Measurements from ENCODE around the gene CDH23. TPM values are rescaled to one million over a fixed set of nuclear protein-coding genes. Genes with fewer than 3 reads are reported as not detected.
"Not testable (repeated sequence)": the region's sequence is repeated elsewhere in the genome, so short reads cannot be mapped to it uniquely, and the experiment has no call there.

The CDH23 gene
- polyA plus RNA-seq, 2 donors: 1.6 to 3.2 TPM

GRCh38 chr10:71357792-71358265, 38.9 kb upstream of the CDH23 start:
- WGBS, 2 donors: 75 to 78% methylated on average over 7 of the region's 7 CpGs
- H3K9me3 ChIP-seq (ENCODE audit: control insufficient read depth in 2 of 2, insufficient read depth in 1 of 2, low read depth in 1 of 2, low read length in 1 of 2): no peaks in the 10 kb centered on the region
- H3K36me3 ChIP-seq (ENCODE audit: control insufficient read depth in 2 of 2, insufficient read depth in 2 of 2, low read length in 1 of 2): peaks cover 0 to 20% of the 10 kb centered on the region in 2 donors
- H3K4me1 ChIP-seq (ENCODE audit: control insufficient read depth in 2 of 2, insufficient read depth in 2 of 2, low read length in 1 of 2): no peaks in the 10 kb centered on the region
- no peak overlapping the region for H3K4me3 ChIP-seq (ENCODE audit: low read depth in 1 of 2, low read length in 2 of 2)
- no peaks in the 10 kb centered on the region for H3K27me3 ChIP-seq (ENCODE audit: control insufficient read depth in 1 of 2, insufficient read depth in 2 of 2, low read length in 2 of 2)
- no peak overlapping the region for H3K27ac ChIP-seq (ENCODE audit: low read depth in 2 of 2, low read length in 1 of 2)

GRCh38 chr10:71358277-71358676, 38.4 kb upstream of the CDH23 start:
- H3K27me3 ChIP-seq (ENCODE audit: control insufficient read depth in 1 of 2, insufficient read depth in 2 of 2, low read length in 2 of 2): no peaks in the 10 kb centered on the region
- H3K4me1 ChIP-seq (ENCODE audit: control insufficient read depth in 2 of 2, insufficient read depth in 2 of 2, low read length in 1 of 2): no peaks in the 10 kb centered on the region
- H3K9me3 ChIP-seq (ENCODE audit: control insufficient read depth in 2 of 2, insufficient read depth in 1 of 2, low read depth in 1 of 2, low read length in 1 of 2): no peaks in the 10 kb centered on the region
- H3K4me3 ChIP-seq (ENCODE audit: low read depth in 1 of 2, low read length in 2 of 2): no peak overlapping the region
- no peak overlapping the region for H3K27ac ChIP-seq (ENCODE audit: low read depth in 2 of 2, low read length in 1 of 2)
- WGBS, 2 donors: 83% methylated on average over 8 of the region's 8 CpGs
- H3K36me3 ChIP-seq (ENCODE audit: control insufficient read depth in 2 of 2, insufficient read depth in 2 of 2, low read length in 1 of 2): peaks cover 0 to 20% of the 10 kb centered on the region in 2 donors

- not testable (repeated sequence) for H3K27ac ChIP-seq (ENCODE audit: low read depth in 2 of 2, low read length in 1 of 2)
Measured at GRCh38 chr10:71358906-71359305, 37.8 kb upstream of the CDH23 start.

GRCh38 chr10:71359364-71360046, 37.2 kb upstream of the CDH23 start:
- H3K4me1 ChIP-seq (ENCODE audit: control insufficient read depth in 2 of 2, insufficient read depth in 2 of 2, low read length in 1 of 2): no peaks in the 10 kb centered on the region
- 58 to 71% methylated on average over 9 of the region's 9 CpGs for WGBS, 2 donors
- H3K27ac ChIP-seq (ENCODE audit: low read depth in 2 of 2, low read length in 1 of 2): peak overlapping the region in 1 of 2 donors; percentile 3
- no peak overlapping the region for H3K4me3 ChIP-seq (ENCODE audit: low read depth in 1 of 2, low read length in 2 of 2)
- no peaks in the 10 kb centered on the region for H3K9me3 ChIP-seq (ENCODE audit: control insufficient read depth in 2 of 2, insufficient read depth in 1 of 2, low read depth in 1 of 2, low read length in 1 of 2)
- H3K36me3 ChIP-seq (ENCODE audit: control insufficient read depth in 2 of 2, insufficient read depth in 2 of 2, low read length in 1 of 2): peaks cover 0 to 20% of the 10 kb centered on the region in 2 donors
- H3K27me3 ChIP-seq (ENCODE audit: control insufficient read depth in 1 of 2, insufficient read depth in 2 of 2, low read length in 2 of 2): no peaks in the 10 kb centered on the region

More at GRCh38 chr10:71358906-71359305, 37.8 kb upstream of the CDH23 start:
- H3K4me1 ChIP-seq (ENCODE audit: control insufficient read depth in 2 of 2, insufficient read depth in 2 of 2, low read length in 1 of 2); H3K4me3 ChIP-seq (ENCODE audit: low read depth in 1 of 2, low read length in 2 of 2); H3K27me3 ChIP-seq (ENCODE audit: control insufficient read depth in 1 of 2, insufficient read depth in 2 of 2, low read length in 2 of 2); H3K9me3 ChIP-seq (ENCODE audit: control insufficient read depth in 2 of 2, insufficient read depth in 1 of 2, low read depth in 1 of 2, low read length in 1 of 2): not testable (repeated sequence)
- 92 to 93% methylated on average over 10 of the region's 10 CpGs for WGBS, 2 donors
- peaks cover 0 to 20% of the 10 kb centered on the region in 2 donors for H3K36me3 ChIP-seq (ENCODE audit: control insufficient read depth in 2 of 2, insufficient read depth in 2 of 2, low read length in 1 of 2)

- no peaks in the 10 kb centered on the region for H3K27me3 ChIP-seq (ENCODE audit: control insufficient read depth in 1 of 2, insufficient read depth in 2 of 2, low read length in 2 of 2)
- no peak overlapping the region for H3K27ac ChIP-seq (ENCODE audit: low read depth in 2 of 2, low read length in 1 of 2)
- H3K4me1 ChIP-seq (ENCODE audit: control insufficient read depth in 2 of 2, insufficient read depth in 2 of 2, low read length in 1 of 2): no peaks in the 10 kb centered on the region
- no peaks in the 10 kb centered on the region for H3K9me3 ChIP-seq (ENCODE audit: control insufficient read depth in 2 of 2, insufficient read depth in 1 of 2, low read depth in 1 of 2, low read length in 1 of 2)
- WGBS, 2 donors: 93 to 94% methylated on average over 2 of the region's 2 CpGs
- H3K36me3 ChIP-seq (ENCODE audit: control insufficient read depth in 2 of 2, insufficient read depth in 2 of 2, low read length in 1 of 2): peaks cover 0 to 15% of the 10 kb centered on the region in 2 donors
- no peak overlapping the region for H3K4me3 ChIP-seq (ENCODE audit: low read depth in 1 of 2, low read length in 2 of 2)
Measured at GRCh38 chr10:71360735-71361134, 36.0 kb upstream of the CDH23 start.

GRCh38 chr10:71361581-71361980, 35.1 kb upstream of the CDH23 start:
- Histone ChIP-seq H3K36me3 (ENCODE audit: control insufficient read depth in 2 of 2, insufficient read depth in 2 of 2, low read length in 1 of 2) (peaks cover 0 to 12% of the 10 kb centered on the region in 2 donors), H3K27ac (ENCODE audit: low read depth in 2 of 2, low read length in 1 of 2) (no peak overlapping the region), H3K4me1 (ENCODE audit: control insufficient read depth in 2 of 2, insufficient read depth in 2 of 2, low read length in 1 of 2) (no peaks in the 10 kb centered on the region), H3K27me3 (ENCODE audit: control insufficient read depth in 1 of 2, insufficient read depth in 2 of 2, low read length in 2 of 2) (no peaks in the 10 kb centered on the region), H3K9me3 (ENCODE audit: control insufficient read depth in 2 of 2, insufficient read depth in 1 of 2, low read depth in 1 of 2, low read length in 1 of 2) (no peaks in the 10 kb centered on the region), H3K4me3 (ENCODE audit: low read depth in 1 of 2, low read length in 2 of 2) (no peak overlapping the region)
- 97 to 98% methylated on average over 7 of the region's 7 CpGs for WGBS, 2 donors

- no peaks in the 10 kb centered on the region for H3K9me3 ChIP-seq (ENCODE audit: control insufficient read depth in 2 of 2, insufficient read depth in 1 of 2, low read depth in 1 of 2, low read length in 1 of 2)
- no peaks in the 10 kb centered on the region for H3K27me3 ChIP-seq (ENCODE audit: control insufficient read depth in 1 of 2, insufficient read depth in 2 of 2, low read length in 2 of 2)
- no peak overlapping the region for H3K4me3 ChIP-seq (ENCODE audit: low read depth in 1 of 2, low read length in 2 of 2)
- WGBS, 2 donors: 94 to 95% methylated on average over 16 of the region's 16 CpGs
- no peaks in the 10 kb centered on the region for H3K4me1 ChIP-seq (ENCODE audit: control insufficient read depth in 2 of 2, insufficient read depth in 2 of 2, low read length in 1 of 2)
- H3K36me3 ChIP-seq (ENCODE audit: control insufficient read depth in 2 of 2, insufficient read depth in 2 of 2, low read length in 1 of 2): peaks cover 0 to 12% of the 10 kb centered on the region in 2 donors
- no peak overlapping the region for H3K27ac ChIP-seq (ENCODE audit: low read depth in 2 of 2, low read length in 1 of 2)
Measured at GRCh38 chr10:71362141-71362540, 34.6 kb upstream of the CDH23 start.

GRCh38 chr10:71363936-71364335, 32.8 kb upstream of the CDH23 start:
- Histone ChIP-seq H3K4me1 (ENCODE audit: control insufficient read depth in 2 of 2, insufficient read depth in 2 of 2, low read length in 1 of 2) (peaks cover 0 to 2% of the 10 kb centered on the region in 2 donors), H3K36me3 (ENCODE audit: control insufficient read depth in 2 of 2, insufficient read depth in 2 of 2, low read length in 1 of 2) (peaks cover 0 to 5% of the 10 kb centered on the region in 2 donors), H3K27ac (ENCODE audit: low read depth in 2 of 2, low read length in 1 of 2) (no peak overlapping the region), H3K4me3 (ENCODE audit: low read depth in 1 of 2, low read length in 2 of 2) (no peak overlapping the region), H3K27me3 (ENCODE audit: control insufficient read depth in 1 of 2, insufficient read depth in 2 of 2, low read length in 2 of 2) (no peaks in the 10 kb centered on the region), H3K9me3 (ENCODE audit: control insufficient read depth in 2 of 2, insufficient read depth in 1 of 2, low read depth in 1 of 2, low read length in 1 of 2) (no peaks in the 10 kb centered on the region)

- no peak overlapping the region for H3K4me3 ChIP-seq (ENCODE audit: low read depth in 1 of 2, low read length in 2 of 2)
- 92 to 97% methylated on average over 6 of the region's 6 CpGs for WGBS, 2 donors
- H3K27me3 ChIP-seq (ENCODE audit: control insufficient read depth in 1 of 2, insufficient read depth in 2 of 2, low read length in 2 of 2): no peaks in the 10 kb centered on the region
Measured at GRCh38 chr10:71365366-71365765, 31.4 kb upstream of the CDH23 start.

GRCh38 chr10:71366690-71367089, 30.0 kb upstream of the CDH23 start:
- H3K9me3 ChIP-seq (ENCODE audit: control insufficient read depth in 2 of 2, insufficient read depth in 1 of 2, low read depth in 1 of 2, low read length in 1 of 2): no peaks in the 10 kb centered on the region
- H3K36me3 ChIP-seq (ENCODE audit: control insufficient read depth in 2 of 2, insufficient read depth in 2 of 2, low read length in 1 of 2): peaks cover 0 to 5% of the 10 kb centered on the region in 2 donors
- H3K4me3 ChIP-seq (ENCODE audit: low read depth in 1 of 2, low read length in 2 of 2): no peak overlapping the region
- no peak overlapping the region for H3K27ac ChIP-seq (ENCODE audit: low read depth in 2 of 2, low read length in 1 of 2)
- peaks cover 0 to 2% of the 10 kb centered on the region in 2 donors for H3K4me1 ChIP-seq (ENCODE audit: control insufficient read depth in 2 of 2, insufficient read depth in 2 of 2, low read length in 1 of 2)
- 86 to 89% methylated on average over 8 of the region's 8 CpGs for WGBS, 2 donors
- no peaks in the 10 kb centered on the region for H3K27me3 ChIP-seq (ENCODE audit: control insufficient read depth in 1 of 2, insufficient read depth in 2 of 2, low read length in 2 of 2)

More at GRCh38 chr10:71365366-71365765, 31.4 kb upstream of the CDH23 start:
- Histone ChIP-seq H3K27ac (ENCODE audit: low read depth in 2 of 2, low read length in 1 of 2) (no peak overlapping the region), H3K4me1 (ENCODE audit: control insufficient read depth in 2 of 2, insufficient read depth in 2 of 2, low read length in 1 of 2) (peaks cover 0 to 2% of the 10 kb centered on the region in 2 donors), H3K9me3 (ENCODE audit: control insufficient read depth in 2 of 2, insufficient read depth in 1 of 2, low read depth in 1 of 2, low read length in 1 of 2) (no peaks in the 10 kb centered on the region), H3K36me3 (ENCODE audit: control insufficient read depth in 2 of 2, insufficient read depth in 2 of 2, low read length in 1 of 2) (peaks cover 0 to 5% of the 10 kb centered on the region in 2 donors)

Data from esophagus (tissue), 2 donors.